K562 treated with DMSO at 1 percent for 48 hours (cell line): ENCODE measurements around the gene TMEM92. TPM values are rescaled to one million over a fixed set of nuclear protein-coding genes. Genes with fewer than 3 reads are reported as not detected.

Source experiments
- total RNA-seq: library from RNA; unstranded; fragments of 300-600 nt; gene quantifications from 2 replicates; pipeline ENCODE4 v1.2.3, GENCODE V29; 2022; ENCODE audit warnings: low replicate concordance; ENCODE audit errors: extremely low read depth

TMEM92 gene
- total RNA-seq: not detected in 2 replicates

DNA sequence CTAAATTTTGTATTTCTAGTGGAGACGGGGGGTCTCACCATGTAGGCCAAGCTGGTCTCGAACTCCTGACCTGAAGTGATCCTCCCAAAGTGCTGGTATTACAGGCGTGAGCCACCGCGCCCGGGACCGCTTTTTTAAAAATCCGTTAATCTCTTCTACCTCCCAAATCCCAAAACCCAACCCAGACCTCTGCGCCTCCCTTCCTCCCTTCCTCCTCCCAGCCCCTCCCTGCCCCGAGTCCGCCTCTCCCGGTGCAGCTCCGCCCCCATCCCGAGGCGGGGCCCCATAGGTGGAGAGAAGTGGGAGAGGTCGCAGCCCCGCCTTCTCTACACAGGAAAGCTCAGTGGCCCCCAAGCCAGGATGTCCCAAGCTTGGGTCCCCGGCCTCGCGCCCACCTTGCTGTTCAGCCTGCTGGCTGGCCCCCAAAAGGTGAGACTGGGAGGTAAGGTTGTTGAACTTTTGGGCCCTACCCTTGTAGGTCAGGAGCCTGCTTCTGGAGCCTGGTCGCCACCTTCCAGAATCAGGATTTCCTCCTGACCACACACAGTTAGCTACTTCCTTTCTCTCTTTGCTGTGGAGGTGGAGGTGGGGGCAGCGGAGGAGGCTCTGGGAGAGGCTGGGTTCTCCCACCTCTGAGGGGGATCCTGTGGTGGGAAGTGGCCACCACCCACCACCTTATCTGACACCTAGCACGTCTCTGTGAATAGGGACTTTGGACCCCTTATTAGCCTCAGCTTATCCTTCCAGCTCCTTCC lies at the start of gene TMEM92:
TSS of gene TMEM92 (plus strand) at position 325 of the 755 bp plus-strand sequence. CDS start at position 361, 36 bp downstream.

Other genes starting within 250 kb of the TMEM92 start
- gene ITGA3, start 218.4 kb upstream of the TMEM92 start, total RNA-seq: not detected in 2 replicates
- not detected in 2 replicates for gene PDK2, start 179.1 kb upstream of the TMEM92 start, total RNA-seq
- gene SAMD14, start 144.3 kb upstream of the TMEM92 start, total RNA-seq: not detected in 2 replicates
- gene PPP1R9B, start 123.8 kb upstream of the TMEM92 start, total RNA-seq: not detected in 2 replicates
- not detected in 2 replicates for gene SGCA, start 108.5 kb upstream of the TMEM92 start, total RNA-seq
- gene COL1A1, start 72.8 kb upstream of the TMEM92 start, total RNA-seq: not detected in 2 replicates
- gene XYLT2, start 71.7 kb downstream of the TMEM92 start, total RNA-seq: not detected in 2 replicates
- gene MRPL27, start 98.7 kb downstream of the TMEM92 start, total RNA-seq: not detected in 2 replicates
- gene EME1, start 98.8 kb downstream of the TMEM92 start, total RNA-seq: not detected in 2 replicates
- gene LRRC59, start 123.1 kb downstream of the TMEM92 start, total RNA-seq: not detected in 2 replicates
- not detected in 2 replicates for gene ACSF2, start 151.8 kb downstream of the TMEM92 start, total RNA-seq
- gene CHAD, start 194.4 kb downstream of the TMEM92 start, total RNA-seq: not detected in 2 replicates
- gene RSAD1, start 204.4 kb downstream of the TMEM92 start, total RNA-seq: not detected in 2 replicates
- not detected in 2 replicates for gene MYCBPAP, start 234.0 kb downstream of the TMEM92 start, total RNA-seq